GM18505 (cell line): ENCODE results near the gene C19orf47.
"Not testable (repeated sequence)": the region's sequence is repeated elsewhere in the genome, so short reads cannot be mapped to it uniquely, and the experiment has no call there.

Source experiments
- ATAC-seq: cut with Tn5 transposase; IDR thresholded peaks from one replicate; pipeline ENCODE4 v1.9.1; 2021; ENCODE audit not compliant: unreplicated experiment
- POLR2A ChIP-seq: IDR thresholded peaks from 4 replicates; pipeline ENCODE4 v1.6.1; 2011; ENCODE audit warnings: borderline replicate concordance; ENCODE audit not compliant: insufficient read depth, insufficient read length; ENCODE audit errors: extremely low read depth

C19orf47 gene

GRCh38 chr19:40348961-40349507 is 837 bp upstream of the C19orf47 start:
- ATAC-seq = no peak
- no peak for TF ChIP-seq POLR2A

GRCh38 chr19:40344422-40344821 is 3.8 kb downstream of the C19orf47 start:
- TF ChIP-seq POLR2A = no peak
- no peak for ATAC-seq

- no peak for TF ChIP-seq POLR2A
- no peak for ATAC-seq
These were observed 5.4 kb downstream of the C19orf47 start for GRCh38 chr19:40342644-40343311.

- no peak for ATAC-seq
- TF ChIP-seq POLR2A = no peak
These were observed 6.4 kb downstream of the C19orf47 start for GRCh38 chr19:40341601-40342482.

- no peak for ATAC-seq
- TF ChIP-seq POLR2A = no peak
These were observed 9.0 kb downstream of the C19orf47 start for GRCh38 chr19:40339018-40339728.

- ATAC-seq = no peak
- no peak for TF ChIP-seq POLR2A
These were observed 10.6 kb downstream of the C19orf47 start for GRCh38 chr19:40337594-40337993.

- no peak for TF ChIP-seq POLR2A
- no peak for ATAC-seq
These were observed 11.1 kb downstream of the C19orf47 start for GRCh38 chr19:40337107-40337506.

- ATAC-seq = no peak
- TF ChIP-seq POLR2A = no peak
These were observed 11.6 kb downstream of the C19orf47 start for GRCh38 chr19:40336601-40336900.

GRCh38 chr19:40335855-40336600 is 12.2 kb downstream of the C19orf47 start:
- no peak for ATAC-seq
- no peak for TF ChIP-seq POLR2A

GRCh38 chr19:40335101-40335500 is 13.1 kb downstream of the C19orf47 start:
- no peak for TF ChIP-seq POLR2A
- no peak for ATAC-seq

GRCh38 chr19:40333083-40333482 is 15.1 kb downstream of the C19orf47 start:
- not testable (repeated sequence) for ATAC-seq

GRCh38 chr19:40332669-40333068 is 15.5 kb downstream of the C19orf47 start:
- ATAC-seq = no peak
- no peak for TF ChIP-seq POLR2A

GRCh38 chr19:40331052-40331451 is 17.1 kb downstream of the C19orf47 start:
- TF ChIP-seq POLR2A = no peak
- no peak for ATAC-seq
